Vagina (tissue), 2 donors: ENCODE results near the gene DSTYK.

ENCODE experiments used
- POLR2A ChIP-seq, 2 donors: fragments of 450-650 bp; IDR thresholded peaks; one replicate each; pipeline ENCODE4 v1.6.1; 2017; ENCODE audit warnings: antibody characterized with exemption in 2 of 2, mild to moderate bottlenecking in 2 of 2, moderate library complexity in 2 of 2
- POLR2AphosphoS5 ChIP-seq, 2 donors: sonication (generic); formaldehyde crosslinking; IDR thresholded peaks; one replicate each; pipeline ENCODE4 v1.9.0; 2017; ENCODE audit warnings: antibody characterized with exemption in 2 of 2, mild to moderate bottlenecking in 2 of 2, low read depth in 1 of 2; ENCODE audit not compliant: insufficient read depth in 1 of 2
- TF ChIP-seq, protein P1 (sequence below), 3 experiments: fragments of 450-650 bp in 2 of 3; fragments of 200-600 bp in 1 of 3; sonication (generic) in 1 of 3; IDR thresholded peaks; one replicate each; pipeline ENCODE4 v1.5.1; 2017 to 2019; ENCODE audit warnings: antibody characterized with exemption in 3 of 3, mild to moderate bottlenecking in 2 of 3, moderate library complexity in 2 of 3

DNA sequence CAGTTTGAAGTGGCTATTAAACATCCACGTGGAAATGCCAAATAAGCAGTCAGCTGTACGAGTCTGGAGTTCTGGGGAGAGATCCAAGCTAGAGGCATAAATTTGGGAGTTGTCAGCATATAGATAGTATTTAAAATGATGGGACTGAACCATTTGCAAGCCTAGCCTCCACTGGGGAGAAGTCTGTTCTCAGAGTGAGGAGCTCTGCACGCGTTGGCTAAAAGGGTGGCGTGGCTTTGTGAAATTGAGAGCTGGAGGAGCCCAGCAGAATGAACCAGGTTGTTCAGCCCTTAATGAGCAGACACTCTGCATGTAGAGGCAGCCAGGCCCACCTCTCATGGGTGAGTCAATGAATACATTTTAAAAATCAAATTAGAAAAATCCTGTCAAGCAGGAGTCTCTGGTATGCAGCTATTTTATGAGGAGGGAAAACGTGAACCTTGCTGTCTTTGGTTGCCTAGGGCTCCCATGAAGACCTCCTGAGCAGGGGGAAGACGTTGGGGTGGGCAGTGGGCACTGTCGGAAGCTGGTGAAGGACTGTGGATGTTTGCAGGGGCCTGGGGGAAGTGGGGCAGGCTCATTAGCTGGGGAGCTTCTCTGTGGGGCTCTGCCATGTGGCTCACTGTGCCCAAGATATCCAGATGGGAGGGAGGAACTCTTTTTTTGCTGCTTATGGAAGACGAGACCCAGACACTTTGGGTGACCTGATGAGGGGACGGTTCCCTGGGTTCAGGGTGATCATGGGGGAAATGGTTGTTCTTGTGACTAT is 35.0 kb upstream of the DSTYK start:
- TF ChIP-seq POLR2AphosphoS5 (IDR thresholded peaks at IDR 0.05; ENCODE audit: insufficient read depth in 1 of 2, low read depth in 1 of 2) (no peak), POLR2A (IDR thresholded peaks at IDR 0.05) (no peak)
- TF ChIP-seq, protein P1, sequence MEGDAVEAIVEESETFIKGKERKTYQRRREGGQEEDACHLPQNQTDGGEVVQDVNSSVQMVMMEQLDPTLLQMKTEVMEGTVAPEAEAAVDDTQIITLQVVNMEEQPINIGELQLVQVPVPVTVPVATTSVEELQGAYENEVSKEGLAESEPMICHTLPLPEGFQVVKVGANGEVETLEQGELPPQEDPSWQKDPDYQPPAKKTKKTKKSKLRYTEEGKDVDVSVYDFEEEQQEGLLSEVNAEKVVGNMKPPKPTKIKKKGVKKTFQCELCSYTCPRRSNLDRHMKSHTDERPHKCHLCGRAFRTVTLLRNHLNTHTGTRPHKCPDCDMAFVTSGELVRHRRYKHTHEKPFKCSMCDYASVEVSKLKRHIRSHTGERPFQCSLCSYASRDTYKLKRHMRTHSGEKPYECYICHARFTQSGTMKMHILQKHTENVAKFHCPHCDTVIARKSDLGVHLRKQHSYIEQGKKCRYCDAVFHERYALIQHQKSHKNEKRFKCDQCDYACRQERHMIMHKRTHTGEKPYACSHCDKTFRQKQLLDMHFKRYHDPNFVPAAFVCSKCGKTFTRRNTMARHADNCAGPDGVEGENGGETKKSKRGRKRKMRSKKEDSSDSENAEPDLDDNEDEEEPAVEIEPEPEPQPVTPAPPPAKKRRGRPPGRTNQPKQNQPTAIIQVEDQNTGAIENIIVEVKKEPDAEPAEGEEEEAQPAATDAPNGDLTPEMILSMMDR (IDR thresholded peaks at IDR 0.05) = no peak
